Common myeloid progenitor, CD34-positive (primary cell): Measurements from ENCODE around the gene LCE2A.
"Not testable (repeated sequence)": the region's sequence is repeated elsewhere in the genome, so short reads cannot be mapped to it uniquely, and the experiment has no call there.

ENCODE experiments used
- CTCF ChIA-PET: fragments of 350-600 bp; sonication (Branson Sonifier 250); formaldehyde crosslinking; loops from one replicate; lab custom pipeline; 2021; ENCODE audit warnings: antibody characterized with exemption; lab: Charles Lee
- POLR2A ChIA-PET: fragments of 350-600 bp; sonication (Branson Sonifier 250); formaldehyde crosslinking; loops from one replicate; lab custom pipeline; 2021; ENCODE audit warnings: antibody characterized with exemption; lab: Charles Lee
- DNase-seq, 3 donors: peaks; one replicate each; pipeline versions ENCODE4 v3.0.0 to v3.0.0-alpha.2; 2013
- H3K27ac ChIP-seq, 2 experiments: 1 replicate in 1 of 2; 2 replicates in 1 of 2; pipeline ENCODE4 v1.7.0; 2013; ENCODE audit warnings: inconsistent platforms in 2 of 2, low read length in 2 of 2, mild to moderate bottlenecking in 2 of 2, low read depth in 1 of 2, moderate library complexity in 1 of 2; ENCODE audit not compliant: severe bottlenecking in 2 of 2, insufficient read depth in 1 of 2, poor library complexity in 1 of 2
- H3K27me3 ChIP-seq, 5 experiments: replicated peaks in 2 of 5; 1 replicate in 3 of 5; 2 replicates in 2 of 5; pipeline versions ENCODE4 v1.6.1 to v1.7.0; 2013; ENCODE audit warnings: low read length in 4 of 5, mild to moderate bottlenecking in 2 of 5, moderate library complexity in 2 of 5, inconsistent platforms in 1 of 5; ENCODE audit not compliant: insufficient read depth in 5 of 5, control insufficient read depth in 4 of 5
- H3K36me3 ChIP-seq, 4 experiments: 1 replicate in 2 of 4; 2 replicates in 2 of 4; pipeline versions ENCODE4 v1.6.1 to v1.7.0; 2013; ENCODE audit warnings: low read length in 3 of 4, control low read depth in 1 of 4, mild to moderate bottlenecking in 1 of 4; ENCODE audit not compliant: control insufficient read depth in 4 of 4, insufficient read depth in 4 of 4
- H3K4me1 ChIP-seq, 4 experiments: 1 replicate in 3 of 4; 2 replicates in 1 of 4; pipeline versions ENCODE4 v1.6.1 to v1.7.1; 2013; ENCODE audit warnings: low read length in 3 of 4, mild to moderate bottlenecking in 3 of 4, control low read depth in 1 of 4, inconsistent platforms in 1 of 4, moderate library complexity in 1 of 4; ENCODE audit not compliant: control insufficient read depth in 4 of 4, insufficient read depth in 4 of 4; ENCODE audit errors: control extremely low read depth in 1 of 4
- H3K4me3 ChIP-seq, 7 experiments: 1 replicate in 4 of 7; 2 replicates in 3 of 7; pipeline versions ENCODE4 v1.5.1 to v1.7.0; 2013; ENCODE audit warnings: mild to moderate bottlenecking in 7 of 7, low read length in 6 of 7, moderate library complexity in 6 of 7, inconsistent platforms in 2 of 7, low read depth in 2 of 7, control low read depth in 1 of 7; ENCODE audit not compliant: insufficient read depth in 4 of 7, control insufficient read depth in 1 of 7; ENCODE audit errors: extremely low read depth in 1 of 7
- H3K9me3 ChIP-seq, 5 experiments: 1 replicate in 4 of 5; 2 replicates in 1 of 5; pipeline versions ENCODE4 v1.6.1 to v1.7.1; 2013; ENCODE audit warnings: low read length in 4 of 5, mild to moderate bottlenecking in 2 of 5, inconsistent platforms in 1 of 5, low read depth in 1 of 5, moderate library complexity in 1 of 5; ENCODE audit not compliant: control insufficient read depth in 4 of 5, insufficient read depth in 2 of 5; ENCODE audit errors: control extremely low read depth in 1 of 5
- WGBS: methylation state at CpG from one replicate; pipeline ENCODE4 v1.1.5; 2013; ENCODE audit not compliant: insufficient coverage; 5-methylcytosine and 5-hydroxymethylcytosine counted together

The LCE2A gene

DNA sequence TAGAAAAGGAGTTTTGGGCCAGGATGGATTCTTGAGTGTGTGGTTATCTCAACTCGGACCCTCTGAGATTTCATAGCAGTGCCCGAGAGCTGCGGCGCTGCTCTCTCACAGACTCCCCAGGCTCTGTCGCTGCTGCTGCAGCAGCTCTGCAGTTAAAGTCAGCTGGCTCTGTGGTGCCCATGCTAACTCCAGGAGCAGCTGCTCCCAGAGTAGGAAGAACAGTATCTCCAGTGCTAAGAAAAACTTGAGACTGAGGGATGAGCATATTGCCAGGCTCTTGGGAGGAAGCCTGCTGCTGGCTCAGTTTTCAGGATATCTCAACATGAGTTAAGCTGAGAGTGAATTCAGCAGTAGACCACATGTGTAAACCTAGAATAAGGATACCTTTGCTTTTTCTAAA is 30.5 kb upstream of the LCE2A start:
- WGBS, result 81% methylated on average over 5 of the region's 5 CpGs
- Histone ChIP-seq H3K4me1 (no peaks in the 10 kb centered on the region), H3K27me3 (peaks cover 0 to 12% (median 7%) of the 10 kb centered on the region in 5 experiments), H3K4me3 (no peak overlapping the region), H3K36me3 (no peaks in the 10 kb centered on the region), H3K9me3 (no peaks in the 10 kb centered on the region), H3K27ac (no peak overlapping the region)
- DNase-seq, result no peak
- ChIA-PET CTCF (interaction anchor here (1.4 kb wide), 1 partner anchor 13 kb away, joined by 3 read pairs; no protein-coding TSS in a partner anchor), POLR2A (no interaction called here)

DNA sequence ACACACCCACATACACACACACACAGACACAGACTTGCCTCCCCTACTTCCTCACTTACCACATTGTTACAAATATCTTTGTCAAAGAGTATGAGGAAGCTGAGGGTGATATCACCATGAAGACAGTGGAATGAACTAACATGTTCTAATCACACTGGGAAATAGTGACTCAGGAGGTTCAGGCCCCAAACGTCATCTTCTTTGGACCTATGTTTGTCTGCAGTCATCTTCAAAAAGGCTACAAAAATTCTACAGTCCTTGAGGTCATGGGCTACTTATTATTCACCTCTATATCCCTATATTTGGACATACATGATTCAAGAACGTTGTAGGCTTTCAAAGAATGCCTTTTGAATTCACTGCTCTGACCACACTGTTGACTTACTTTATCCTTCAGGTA is 25.1 kb upstream of the LCE2A start:
- CTCF ChIA-PET, result interaction anchor here (0.6 kb wide), 1 partner anchor 805 kb away, joined by 4 read pairs; no protein-coding TSS in a partner anchor

DNA sequence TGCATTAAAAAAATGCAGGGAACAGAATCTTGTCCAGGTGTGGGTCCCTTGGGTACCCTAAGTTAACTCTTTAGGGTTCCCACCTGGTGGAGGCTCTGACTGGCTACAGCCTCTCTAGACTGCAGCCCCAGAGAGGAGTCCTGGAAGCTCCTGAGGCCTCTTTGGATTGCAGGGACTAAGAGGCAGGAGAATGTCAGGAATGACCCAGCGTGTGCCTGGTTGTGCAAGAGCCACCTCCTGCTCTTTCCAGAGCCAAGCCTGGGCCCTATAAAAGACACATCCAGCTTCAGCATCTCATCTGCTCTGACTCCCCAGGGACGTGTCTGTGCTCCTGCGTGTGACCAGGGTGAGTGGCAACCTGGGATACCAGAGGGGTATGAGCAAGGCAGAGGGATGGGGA is 23.2 kb upstream of the LCE2A start, which contains the start of gene LCE2C:
LCE2C (plus strand) TSS at position 297 of the 400 bp plus-strand sequence. CDS start 737 bp downstream, outside the sequence.
- peaks cover 0 to 20% (median 5%) of the 10 kb centered on the region in 5 experiments for H3K27me3 ChIP-seq
- POLR2A ChIA-PET, H3K4me1 ChIP-seq, DNase-seq, H3K36me3 ChIP-seq, H3K27ac ChIP-seq, H3K4me3 ChIP-seq, CTCF ChIA-PET, H3K9me3 ChIP-seq: not testable (repeated sequence)
- 100% methylated on average over 1 of the region's 3 CpGs for WGBS

More for the DNA sequence above, 25.1 kb upstream of the LCE2A start:
- Histone ChIP-seq H3K9me3 (no peaks in the 10 kb centered on the region), H3K27ac (no peak overlapping the region), H3K4me1 (no peaks in the 10 kb centered on the region), H3K27me3 (peaks cover 0 to 7% (median 7%) of the 10 kb centered on the region in 5 experiments), H3K36me3 (no peaks in the 10 kb centered on the region), H3K4me3 (no peak overlapping the region)
- POLR2A ChIA-PET, result no interaction called here
- WGBS, result 70% methylated on average over 2 of the region's 2 CpGs
- DNase-seq, result no peak

DNA sequence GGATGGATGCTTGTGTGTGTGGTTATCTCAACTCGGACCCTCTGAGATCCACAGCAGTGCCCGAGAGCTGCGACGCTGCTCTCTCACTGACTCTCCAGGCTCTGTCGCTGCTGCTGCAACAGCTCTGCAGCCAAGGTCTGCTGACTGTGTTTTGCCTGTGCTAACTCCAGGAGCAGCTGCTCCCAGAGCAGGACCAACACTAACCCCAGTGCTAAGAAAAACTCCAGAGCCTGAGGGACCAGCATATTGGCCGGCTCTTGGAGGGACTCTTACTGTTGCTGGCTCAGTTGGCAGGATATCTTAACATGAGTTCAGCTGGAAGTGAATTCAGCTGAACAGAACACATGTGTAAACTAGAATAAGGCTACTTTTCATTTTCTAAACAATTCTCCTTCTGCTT is 18.7 kb upstream of the LCE2A start:
- no peak for DNase-seq
- CTCF ChIA-PET, result no interaction called here
- no peak overlapping the region for H3K4me3 ChIP-seq
- H3K4me1 ChIP-seq, result no peaks in the 10 kb centered on the region
- no peaks in the 10 kb centered on the region for H3K9me3 ChIP-seq
- no peaks in the 10 kb centered on the region for H3K36me3 ChIP-seq
- H3K27me3 ChIP-seq, result peaks cover 0 to 31% (median 7%) of the 10 kb centered on the region in 5 experiments
- POLR2A ChIA-PET, result no interaction called here
- no peak overlapping the region for H3K27ac ChIP-seq
- 86% methylated on average over 6 of the region's 6 CpGs for WGBS

DNA sequence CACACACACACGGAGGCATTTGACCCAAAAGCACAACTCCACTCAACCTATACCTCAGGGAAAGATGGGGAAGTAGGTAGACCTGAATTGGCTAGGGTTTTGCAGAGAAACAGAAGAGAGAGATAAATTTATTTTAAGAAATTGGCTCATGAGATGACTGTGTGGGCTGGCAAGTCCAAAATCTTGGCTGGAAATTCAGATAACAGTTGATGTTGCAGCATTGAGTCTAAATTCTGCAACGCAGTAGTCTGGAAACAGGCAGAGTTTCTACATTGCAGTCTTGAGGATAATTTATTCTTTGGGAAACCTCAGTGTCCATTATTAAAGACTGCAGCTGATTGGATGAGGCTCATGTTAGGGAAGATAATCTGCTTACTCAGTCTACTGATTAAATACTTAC is 16.5 kb upstream of the LCE2A start:
- Histone ChIP-seq H3K4me1 (no peaks in the 10 kb centered on the region), H3K4me3 (no peak overlapping the region), H3K9me3 (no peaks in the 10 kb centered on the region), H3K27me3 (peaks cover 0 to 32% (median 7%) of the 10 kb centered on the region in 5 experiments), H3K36me3 (no peaks in the 10 kb centered on the region), H3K27ac (no peak overlapping the region)
- DNase-seq, result no peak
- 75% methylated on average over 1 of the region's 2 CpGs for WGBS
- ChIA-PET POLR2A (no interaction called here), CTCF (no interaction called here)

DNA sequence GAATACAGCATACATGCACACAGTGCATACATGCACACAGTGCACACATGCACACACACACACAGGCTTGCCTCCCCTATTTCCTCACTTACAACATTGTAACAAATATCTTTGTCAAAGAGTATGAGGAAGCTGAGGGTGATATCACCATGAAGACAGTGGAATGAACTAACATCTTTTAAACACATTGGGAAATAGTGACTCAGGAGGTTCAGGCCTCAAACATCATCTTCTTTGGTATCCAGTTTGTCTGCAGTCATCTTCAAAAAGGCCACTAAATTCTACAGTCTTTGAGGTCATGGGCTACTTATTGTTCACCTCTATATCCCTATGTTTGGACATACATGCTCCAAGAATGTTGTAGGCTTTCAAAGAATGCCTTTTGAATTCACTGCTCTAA is 14.3 kb upstream of the LCE2A start:
- Histone ChIP-seq H3K36me3 (no peaks in the 10 kb centered on the region), H3K4me1 (no peaks in the 10 kb centered on the region), H3K27me3 (peaks cover 0 to 19% (median 5%) of the 10 kb centered on the region in 5 experiments), H3K27ac (no peak overlapping the region), H3K4me3 (no peak overlapping the region), H3K9me3 (no peaks in the 10 kb centered on the region)
- ChIA-PET POLR2A (interaction anchor here (0.6 kb wide), 1 partner anchor 26 kb away, joined by 4 read pairs; no protein-coding TSS in a partner anchor), CTCF (no interaction called here)
- no peak for DNase-seq

DNA sequence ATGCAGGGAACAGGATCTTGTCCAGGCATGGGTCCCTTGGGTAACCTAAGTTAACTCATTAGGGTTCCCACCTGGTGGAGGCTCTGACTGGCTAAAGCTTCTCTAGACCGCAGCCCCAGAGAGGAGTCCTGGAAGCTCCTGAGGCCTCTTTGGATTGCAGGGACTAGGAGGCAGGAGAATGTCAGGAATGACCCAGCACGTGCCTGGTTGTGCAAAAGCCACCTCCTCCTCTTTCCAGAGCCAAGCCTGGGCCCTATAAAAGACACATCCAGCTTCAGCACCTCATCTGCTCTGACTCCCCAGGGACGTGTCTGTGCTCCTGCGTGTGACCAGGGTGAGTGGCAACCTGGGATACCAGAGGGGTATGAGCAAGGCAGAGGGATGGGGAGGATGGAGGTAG is 12.3 kb upstream of the LCE2A start, which contains the start of gene LCE2B:
LCE2B (plus strand) TSS at position 301 of the 400 bp plus-strand sequence. CDS start 721 bp downstream, outside the sequence.
- H3K27ac ChIP-seq, H3K4me1 ChIP-seq, DNase-seq, CTCF ChIA-PET, H3K36me3 ChIP-seq, H3K9me3 ChIP-seq, POLR2A ChIA-PET, H3K4me3 ChIP-seq: not testable (repeated sequence)
- peaks cover 0 to 10% (median 2%) of the 10 kb centered on the region in 5 experiments for H3K27me3 ChIP-seq
- 88% methylated on average over 1 of the region's 4 CpGs for WGBS
